ENCODE results near the gene PIK3R1. TPM values are rescaled to one million over a fixed set of nuclear protein-coding genes. Genes with fewer than 3 reads are reported as not detected.

Gene PIK3R1
- total and polyA plus RNA-seq, 2 of the 4 experiments (the other 2 are of a cell fraction) = 2.4 to 9.3 TPM

DNA sequence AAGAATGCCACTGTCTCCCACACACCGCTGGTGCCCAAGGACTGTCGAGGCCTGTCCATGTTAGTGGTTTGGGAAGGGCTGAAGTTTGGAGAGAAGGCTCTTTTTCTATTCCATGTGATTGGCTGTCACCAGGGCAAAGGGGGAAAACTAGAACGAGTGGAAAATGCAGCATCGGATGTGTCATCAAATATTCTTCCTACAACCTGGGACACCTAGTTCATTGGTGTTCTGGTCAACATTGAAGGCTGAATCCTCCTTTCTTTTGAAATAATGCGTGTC lies 53.2 kb downstream of the PIK3R1 start:
- no peaks in the 10 kb centered on the region for H3K9me3 ChIP-seq (ENCODE audit: control insufficient read depth, insufficient read depth, low read length)
- TF ChIP-seq RAD21 (IDR thresholded peaks at IDR 0.05; ENCODE audit: low read length) (no peak), FOS (IDR thresholded peaks at IDR 0.05; ENCODE audit: low read depth, low read length) (no peak), BHLHE40 (IDR thresholded peaks at IDR 0.05; ENCODE audit: low read depth, low read length) (no peak), MAFK (IDR thresholded peaks at IDR 0.05; ENCODE audit: low read depth, low read length) (no peak), CHD1 (IDR thresholded peaks at IDR 0.05; ENCODE audit: low read depth, low read length) (no peak), POLR2A (IDR thresholded peaks at IDR 0.05; ENCODE audit: low read depth, low read length) (no peak), RCOR1 (IDR thresholded peaks at IDR 0.05; ENCODE audit: insufficient replicate concordance, low read length) (no peak), NFE2L2 (IDR thresholded peaks at IDR 0.05; ENCODE audit: low read depth, low read length) (no peak), SMC3 (IDR thresholded peaks at IDR 0.05; ENCODE audit: low read depth, low read length) (no peak), RFX5 (IDR thresholded peaks at IDR 0.05; ENCODE audit: low read depth, low read length) (no peak), MXI1 (IDR thresholded peaks at IDR 0.05; ENCODE audit: borderline replicate concordance, low read depth, low read length) (no peak)
- TF ChIP-seq, protein P1, sequence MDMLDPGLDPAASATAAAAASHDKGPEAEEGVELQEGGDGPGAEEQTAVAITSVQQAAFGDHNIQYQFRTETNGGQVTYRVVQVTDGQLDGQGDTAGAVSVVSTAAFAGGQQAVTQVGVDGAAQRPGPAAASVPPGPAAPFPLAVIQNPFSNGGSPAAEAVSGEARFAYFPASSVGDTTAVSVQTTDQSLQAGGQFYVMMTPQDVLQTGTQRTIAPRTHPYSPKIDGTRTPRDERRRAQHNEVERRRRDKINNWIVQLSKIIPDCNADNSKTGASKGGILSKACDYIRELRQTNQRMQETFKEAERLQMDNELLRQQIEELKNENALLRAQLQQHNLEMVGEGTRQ (IDR thresholded peaks at IDR 0.05; ENCODE audit: low read depth, low read length) = no peak
- TF ChIP-seq, protein P2, sequence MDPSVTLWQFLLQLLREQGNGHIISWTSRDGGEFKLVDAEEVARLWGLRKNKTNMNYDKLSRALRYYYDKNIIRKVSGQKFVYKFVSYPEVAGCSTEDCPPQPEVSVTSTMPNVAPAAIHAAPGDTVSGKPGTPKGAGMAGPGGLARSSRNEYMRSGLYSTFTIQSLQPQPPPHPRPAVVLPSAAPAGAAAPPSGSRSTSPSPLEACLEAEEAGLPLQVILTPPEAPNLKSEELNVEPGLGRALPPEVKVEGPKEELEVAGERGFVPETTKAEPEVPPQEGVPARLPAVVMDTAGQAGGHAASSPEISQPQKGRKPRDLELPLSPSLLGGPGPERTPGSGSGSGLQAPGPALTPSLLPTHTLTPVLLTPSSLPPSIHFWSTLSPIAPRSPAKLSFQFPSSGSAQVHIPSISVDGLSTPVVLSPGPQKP (IDR thresholded peaks at IDR 0.05; ENCODE audit: borderline replicate concordance, low read depth, low read length) = no peak
- H3K4me3 ChIP-seq (ENCODE audit: insufficient read depth, low read depth, low read length) = no peak overlapping the region
- no peak overlapping the region for H2BK120ac ChIP-seq (ENCODE audit: low read depth, low read length)
- no CpG with 5 or more reads among the region's 5 CpGs for WGBS, 2 experiments (ENCODE audit: extremely low coverage in 2 of 2, insufficient read length in 1 of 2)
- H3K9me1 ChIP-seq (ENCODE audit: insufficient read depth, low read length) = peaks cover 10% of the 10 kb centered on the region
- dilution Hi-C loops (cut with HindIII; ENCODE audit: low sequenced_read_pairs, unreplicated experiment) = no loop called here
- intact Hi-C loops (cut with micrococcal nuclease) = no loop called here
- H3K27me3 ChIP-seq (ENCODE audit: control insufficient read depth, insufficient read depth, low read length) = no peaks in the 10 kb centered on the region
- no peak overlapping the region for H2BK5ac ChIP-seq (ENCODE audit: low read depth, low read length, poor library complexity, severe bottlenecking)
- H3K23ac ChIP-seq (ENCODE audit: low read depth, low read length) = no peak overlapping the region; the same call in none of the 2 replicates
- no peak overlapping the region for H3K56ac ChIP-seq (ENCODE audit: extremely low read depth, insufficient read depth, low read length)
- 0 out of 2 replicates have a peak overlapping the region, but pooled peaks have one; percentile 25 for H3K4ac ChIP-seq (ENCODE audit: low read depth, low read length)
- H3K36me3 ChIP-seq (ENCODE audit: control insufficient read depth, insufficient read depth, low read length) = no peaks in the 10 kb centered on the region; the same call in 1 of the 2 replicates
- no peak overlapping the region for H2AFZ ChIP-seq (replicated peaks; ENCODE audit: low read length, poor library complexity)
- H3K18ac ChIP-seq (ENCODE audit: low read depth, low read length) = peak overlapping the region; percentile 63
- H4K5ac ChIP-seq (ENCODE audit: low read depth, low read length) = no peak overlapping the region; the same call in 1 of the 2 replicates
- no TSS peak for BruUV-seq (replicated peaks)
- H2BK20ac ChIP-seq (ENCODE audit: low read depth, low read length) = no peak overlapping the region
- no peaks in the 10 kb centered on the region for H4K20me1 ChIP-seq (ENCODE audit: insufficient read depth, low read length)
- in situ Hi-C loops (cut with MboI; ENCODE audit: low sequenced_read_pairs) = loop anchor here (25.0 kb wide), 1 partner anchor 1456 kb away; no protein-coding TSS in a partner anchor
- no peak for DNase-seq
- CTCF ChIA-PET = interaction anchor here (1.0 to 1.4 kb wide), 2 partner anchors 8 to 1001 kb away, joined by 4 read pairs; no protein-coding TSS in a partner anchor
- POLR2A ChIA-PET (ENCODE audit: unreplicated experiment) = no interaction called here
- H4K91ac ChIP-seq (ENCODE audit: insufficient read depth, low read depth, low read length) = no peak overlapping the region
- H3K4me1 ChIP-seq (ENCODE audit: control insufficient read depth, insufficient read depth, low read length) = peaks cover 16% of the 10 kb centered on the region
- peak overlapping the region; percentile 30; the same call in 1 of the 2 replicates for H3K4me2 ChIP-seq (ENCODE audit: low read depth, low read length)
- no peak overlapping the region for H3K27ac ChIP-seq (ENCODE audit: insufficient read depth, low read length)
- H2AK5ac ChIP-seq (ENCODE audit: low read depth, low read length) = peak overlapping the region; percentile 31; the same call in 1 of the 2 replicates
- H3K14ac ChIP-seq (replicated peaks; ENCODE audit: low read depth, low read length) = peak overlapping the region; percentile 22; the same call in 1 of the 2 replicates
- H3K79me1 ChIP-seq (ENCODE audit: low read depth in 1 of 2, low read length in 2 of 2) = peaks cover 19 to 28% of the 10 kb centered on the region in 2 experiments
- H2BK15ac ChIP-seq (ENCODE audit: low read depth, low read length) = no peak overlapping the region
- no peak overlapping the region for H4K8ac ChIP-seq (ENCODE audit: low read depth in 2 of 2, low read length in 2 of 2)
- no peak overlapping the region for H2AK9ac ChIP-seq (replicated peaks; ENCODE audit: low read depth, low read length, poor library complexity)
- no peak overlapping the region for H3K9ac ChIP-seq (ENCODE audit: low read depth, low read length)
- no peak for ATAC-seq (ENCODE audit: low read depth)
